ENCODE data around the gene KLF9.

KLF9 gene

GRCh38 chr9:70367305-70367930 is 47.0 kb downstream of the KLF9 start:
- TF ChIP-seq, protein P1, sequence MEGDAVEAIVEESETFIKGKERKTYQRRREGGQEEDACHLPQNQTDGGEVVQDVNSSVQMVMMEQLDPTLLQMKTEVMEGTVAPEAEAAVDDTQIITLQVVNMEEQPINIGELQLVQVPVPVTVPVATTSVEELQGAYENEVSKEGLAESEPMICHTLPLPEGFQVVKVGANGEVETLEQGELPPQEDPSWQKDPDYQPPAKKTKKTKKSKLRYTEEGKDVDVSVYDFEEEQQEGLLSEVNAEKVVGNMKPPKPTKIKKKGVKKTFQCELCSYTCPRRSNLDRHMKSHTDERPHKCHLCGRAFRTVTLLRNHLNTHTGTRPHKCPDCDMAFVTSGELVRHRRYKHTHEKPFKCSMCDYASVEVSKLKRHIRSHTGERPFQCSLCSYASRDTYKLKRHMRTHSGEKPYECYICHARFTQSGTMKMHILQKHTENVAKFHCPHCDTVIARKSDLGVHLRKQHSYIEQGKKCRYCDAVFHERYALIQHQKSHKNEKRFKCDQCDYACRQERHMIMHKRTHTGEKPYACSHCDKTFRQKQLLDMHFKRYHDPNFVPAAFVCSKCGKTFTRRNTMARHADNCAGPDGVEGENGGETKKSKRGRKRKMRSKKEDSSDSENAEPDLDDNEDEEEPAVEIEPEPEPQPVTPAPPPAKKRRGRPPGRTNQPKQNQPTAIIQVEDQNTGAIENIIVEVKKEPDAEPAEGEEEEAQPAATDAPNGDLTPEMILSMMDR (IDR thresholded peaks at IDR 0.05; ENCODE audit: low read depth, low read length, missing control alignments): no peak

GRCh38 chr9:70363760-70364159 is 50.7 kb downstream of the KLF9 start:
- TF ChIP-seq, protein P1 (IDR thresholded peaks at IDR 0.05; ENCODE audit: low read depth, low read length, missing control alignments): no peak
- in situ Hi-C loops (cut with HindIII; ENCODE audit: low pct_ligation_motif_present, low sequenced_read_pairs): no loop called here
- H3K27ac ChIP-seq: no peak overlapping the region
- H3K36me3 ChIP-seq (replicated peaks): no peaks in the 10 kb centered on the region
- no peak for DNase-seq
- H3K27me3 ChIP-seq (replicated peaks): no peaks in the 10 kb centered on the region
- H3K4me3 ChIP-seq (ENCODE audit: low read depth, low read length): no peak overlapping the region

More at GRCh38 chr9:70367305-70367930, 47.0 kb downstream of the KLF9 start:
- DNase-seq: no peak
- Histone ChIP-seq H3K27me3 (replicated peaks) (no peaks in the 10 kb centered on the region), H3K4me3 (ENCODE audit: low read depth, low read length) (no peak overlapping the region), H3K27ac (no peak overlapping the region), H3K36me3 (replicated peaks) (no peaks in the 10 kb centered on the region)
- in situ Hi-C loops (cut with HindIII; ENCODE audit: low pct_ligation_motif_present, low sequenced_read_pairs): no loop called here

GRCh38 chr9:70362952-70363351 is 51.5 kb downstream of the KLF9 start:
- in situ Hi-C loops (cut with HindIII; ENCODE audit: low pct_ligation_motif_present, low sequenced_read_pairs): no loop called here
- no peak overlapping the region for H3K27ac ChIP-seq
- H3K36me3 ChIP-seq (replicated peaks): no peaks in the 10 kb centered on the region
- no peaks in the 10 kb centered on the region for H3K27me3 ChIP-seq (replicated peaks)
- no peak overlapping the region for H3K4me3 ChIP-seq (ENCODE audit: low read depth, low read length)
- TF ChIP-seq, protein P1 (IDR thresholded peaks at IDR 0.05; ENCODE audit: low read depth, low read length, missing control alignments): no peak
- no peak for DNase-seq

GRCh38 chr9:70355801-70356200 is 58.7 kb downstream of the KLF9 start:
- peaks cover 4% of the 10 kb centered on the region for H3K36me3 ChIP-seq (replicated peaks)
- TF ChIP-seq, protein P1 (IDR thresholded peaks at IDR 0.05; ENCODE audit: low read depth, low read length, missing control alignments): no peak
- DNase-seq: no peak
- in situ Hi-C loops (cut with HindIII; ENCODE audit: low pct_ligation_motif_present, low sequenced_read_pairs): no loop called here
- H3K27me3 ChIP-seq (replicated peaks): no peaks in the 10 kb centered on the region
- H3K27ac ChIP-seq: no peak overlapping the region
- no peak overlapping the region for H3K4me3 ChIP-seq (ENCODE audit: low read depth, low read length)

GRCh38 chr9:70352802-70353201 is 61.7 kb downstream of the KLF9 start:
- no peak for DNase-seq

More at GRCh38 chr9:70352802-70353201, 61.7 kb downstream of the KLF9 start:
- no peak overlapping the region for H3K27ac ChIP-seq
- H3K36me3 ChIP-seq (replicated peaks): peaks cover 16% of the 10 kb centered on the region
- no peaks in the 10 kb centered on the region for H3K27me3 ChIP-seq (replicated peaks)
- in situ Hi-C loops (cut with HindIII; ENCODE audit: low pct_ligation_motif_present, low sequenced_read_pairs): no loop called here
- TF ChIP-seq, protein P1 (IDR thresholded peaks at IDR 0.05; ENCODE audit: low read depth, low read length, missing control alignments): peak; percentile 46
- no peak overlapping the region for H3K4me3 ChIP-seq (ENCODE audit: low read depth, low read length)
